Skeletal muscle satellite cell (primary cell): ENCODE measurements around the gene GPR34. TPM values are rescaled to one million over a fixed set of nuclear protein-coding genes. Genes with fewer than 3 reads are reported as not detected.
"Not testable (repeated sequence)": the region's sequence is repeated elsewhere in the genome, so short reads cannot be mapped to it uniquely, and the experiment has no call there.

Experiments
- H3K27me3 ChIP-seq: 2 replicates; pipeline ENCODE4 v1.7.0; 2013; ENCODE audit warnings: low read length; ENCODE audit not compliant: control insufficient read depth, insufficient read depth
- H3K36me3 ChIP-seq: 2 replicates; pipeline ENCODE4 v1.7.0; 2013; ENCODE audit warnings: mild to moderate bottlenecking, control low read depth, low read length; ENCODE audit not compliant: insufficient read depth
- H3K4me1 ChIP-seq: 2 replicates; pipeline ENCODE4 v1.7.0; 2013; ENCODE audit warnings: low read length; ENCODE audit not compliant: control insufficient read depth, insufficient read depth
- H3K4me2 ChIP-seq: 2 replicates; pipeline ENCODE4 v1.7.0; 2013; ENCODE audit warnings: mild to moderate bottlenecking, low read length
- H3K4me3 ChIP-seq: 2 replicates; pipeline ENCODE4 v1.7.0; 2013; ENCODE audit warnings: low read length
- H3K9ac ChIP-seq: 2 replicates; pipeline ENCODE4 v1.7.0; 2013; ENCODE audit warnings: mild to moderate bottlenecking, low read depth, low read length, moderate library complexity
- H3K9me3 ChIP-seq: replicated peaks from 2 replicates; pipeline ENCODE4 v1.7.0; 2013; ENCODE audit warnings: mild to moderate bottlenecking, control low read depth, low read length
- total RNA-seq: library from RNA; depleted of rRNA; stranded (reverse); fragments of >200 nt; gene quantifications from 2 replicates; pipeline ENCODE4 v1.2.3, GENCODE V29; 2012; rRNA removed

The GPR34 gene
- not detected in 2 replicates for total RNA-seq

- H3K4me3 ChIP-seq, result no peak within 1 kb of the TSS
- H3K4me2 ChIP-seq, result no peak within 1 kb of the TSS
- H3K9ac ChIP-seq, result no peak within 1 kb of the TSS
- no peaks in the 10 kb centered on the region for H3K9me3 ChIP-seq
- no peaks in the 10 kb centered on the region for H3K36me3 ChIP-seq
- H3K4me1 ChIP-seq, result no peaks in the 10 kb centered on the region
- H3K27me3 ChIP-seq, result no peaks in the 10 kb centered on the region
These were observed at the start of gene GPR34 for GRCh38 chrX:41688835-41689234. GPR34 (plus strand) TSS chrX:41688973; CDS start chrX:41695634, 6,661 bp downstream.

- not testable (repeated sequence) for H3K4me3 ChIP-seq, H3K9me3 ChIP-seq, H3K9ac ChIP-seq, H3K4me1 ChIP-seq, H3K4me2 ChIP-seq, H3K27me3 ChIP-seq, H3K36me3 ChIP-seq
These were observed 42.6 kb upstream of the GPR34 start for GRCh38 chrX:41646201-41646600.

GRCh38 chrX:41653125-41653524 is 35.6 kb upstream of the GPR34 start:
- Histone ChIP-seq H3K9me3 (no peaks in the 10 kb centered on the region), H3K27me3 (no peaks in the 10 kb centered on the region), H3K9ac (no peak overlapping the region), H3K4me2 (no peak overlapping the region), H3K4me3 (no peak overlapping the region), H3K4me1 (peaks cover 7% of the 10 kb centered on the region), H3K36me3 (no peaks in the 10 kb centered on the region)

GRCh38 chrX:41655101-41655500 is 33.7 kb upstream of the GPR34 start:
- H3K27me3 ChIP-seq, result no peaks in the 10 kb centered on the region
- no peak overlapping the region for H3K4me2 ChIP-seq
- H3K9ac ChIP-seq, result no peak overlapping the region

GRCh38 chrX:41655631-41656030 is 33.1 kb upstream of the GPR34 start:
- H3K4me1 ChIP-seq, result peaks cover 7% of the 10 kb centered on the region
- H3K27me3 ChIP-seq, result no peaks in the 10 kb centered on the region
- no peaks in the 10 kb centered on the region for H3K9me3 ChIP-seq
- peaks cover 4% of the 10 kb centered on the region for H3K36me3 ChIP-seq
- H3K9ac ChIP-seq, result no peak overlapping the region
- H3K4me2 ChIP-seq, result no peak overlapping the region
- no peak overlapping the region for H3K4me3 ChIP-seq

More at GRCh38 chrX:41655101-41655500, 33.7 kb upstream of the GPR34 start:
- Histone ChIP-seq H3K4me3 (no peak overlapping the region), H3K36me3 (peaks cover 3% of the 10 kb centered on the region), H3K4me1 (peaks cover 7% of the 10 kb centered on the region), H3K9me3 (no peaks in the 10 kb centered on the region)

- Histone ChIP-seq H3K9me3 (no peaks in the 10 kb centered on the region), H3K9ac (no peak overlapping the region), H3K4me2 (no peak overlapping the region), H3K27me3 (no peaks in the 10 kb centered on the region), H3K36me3 (peaks cover 7% of the 10 kb centered on the region), H3K4me1 (peaks cover 7% of the 10 kb centered on the region), H3K4me3 (no peak overlapping the region)
These were observed 27.2 kb upstream of the GPR34 start for GRCh38 chrX:41661366-41662095.

GRCh38 chrX:41664375-41664901 is 24.3 kb upstream of the GPR34 start:
- Histone ChIP-seq H3K9me3 (no peaks in the 10 kb centered on the region), H3K4me1 (peaks cover 7% of the 10 kb centered on the region), H3K9ac (no peak overlapping the region), H3K27me3 (no peaks in the 10 kb centered on the region), H3K4me3 (no peak overlapping the region), H3K4me2 (no peak overlapping the region), H3K36me3 (peaks cover 7% of the 10 kb centered on the region)

- no peak overlapping the region for H3K9ac ChIP-seq
- no peak overlapping the region for H3K4me2 ChIP-seq
- H3K9me3 ChIP-seq, result no peaks in the 10 kb centered on the region
- no peak overlapping the region for H3K4me3 ChIP-seq
- H3K36me3 ChIP-seq, result peaks cover 6% of the 10 kb centered on the region
- no peaks in the 10 kb centered on the region for H3K27me3 ChIP-seq
- peaks cover 7% of the 10 kb centered on the region for H3K4me1 ChIP-seq
These were observed 23.9 kb upstream of the GPR34 start for GRCh38 chrX:41664908-41665307.

- peaks cover 7% of the 10 kb centered on the region for H3K4me1 ChIP-seq
- no peak overlapping the region for H3K9ac ChIP-seq
- H3K9me3 ChIP-seq, result no peaks in the 10 kb centered on the region
- H3K27me3 ChIP-seq, result no peaks in the 10 kb centered on the region
- peaks cover 3% of the 10 kb centered on the region for H3K36me3 ChIP-seq
- H3K4me2 ChIP-seq, result no peak overlapping the region
- H3K4me3 ChIP-seq, result no peak overlapping the region
These were observed 23.1 kb upstream of the GPR34 start for GRCh38 chrX:41665686-41666085.

- Histone ChIP-seq H3K4me3 (no peak overlapping the region), H3K4me1 (peaks cover 3% of the 10 kb centered on the region), H3K9ac (no peak overlapping the region), H3K4me2 (no peak overlapping the region), H3K27me3 (no peaks in the 10 kb centered on the region), H3K9me3 (no peaks in the 10 kb centered on the region), H3K36me3 (no peaks in the 10 kb centered on the region)
These were observed 22.5 kb upstream of the GPR34 start for GRCh38 chrX:41666251-41666650.

- Histone ChIP-seq H3K27me3 (peaks cover 2% of the 10 kb centered on the region), H3K4me3 (no peak overlapping the region), H3K4me2 (no peak overlapping the region), H3K9ac (no peak overlapping the region), H3K4me1 (no peaks in the 10 kb centered on the region), H3K9me3 (no peaks in the 10 kb centered on the region), H3K36me3 (no peaks in the 10 kb centered on the region)
These were observed 21.1 kb upstream of the GPR34 start for GRCh38 chrX:41667631-41668030.

- no peak overlapping the region for H3K4me2 ChIP-seq
- H3K9me3 ChIP-seq, result no peaks in the 10 kb centered on the region
- H3K36me3 ChIP-seq, result no peaks in the 10 kb centered on the region
- H3K4me3 ChIP-seq, result no peak overlapping the region
- peaks cover 5% of the 10 kb centered on the region for H3K27me3 ChIP-seq
- no peaks in the 10 kb centered on the region for H3K4me1 ChIP-seq
- H3K9ac ChIP-seq, result no peak overlapping the region
These were observed 18.7 kb upstream of the GPR34 start for GRCh38 chrX:41670112-41670511.
